Islet of Langerhans (tissue), 1 donor: ENCODE data around the gene EXOSC9.
A peak's percentile ranks its signal among the peaks of the same experiment; 100 is the strongest.

Experiments used
- FAIRE-seq: peaks from one replicate; lab custom pipeline; 2011; peaks lifted over from hg19 to GRCh38; lab: Jason Lieb, UNC

Gene EXOSC9

DNA sequence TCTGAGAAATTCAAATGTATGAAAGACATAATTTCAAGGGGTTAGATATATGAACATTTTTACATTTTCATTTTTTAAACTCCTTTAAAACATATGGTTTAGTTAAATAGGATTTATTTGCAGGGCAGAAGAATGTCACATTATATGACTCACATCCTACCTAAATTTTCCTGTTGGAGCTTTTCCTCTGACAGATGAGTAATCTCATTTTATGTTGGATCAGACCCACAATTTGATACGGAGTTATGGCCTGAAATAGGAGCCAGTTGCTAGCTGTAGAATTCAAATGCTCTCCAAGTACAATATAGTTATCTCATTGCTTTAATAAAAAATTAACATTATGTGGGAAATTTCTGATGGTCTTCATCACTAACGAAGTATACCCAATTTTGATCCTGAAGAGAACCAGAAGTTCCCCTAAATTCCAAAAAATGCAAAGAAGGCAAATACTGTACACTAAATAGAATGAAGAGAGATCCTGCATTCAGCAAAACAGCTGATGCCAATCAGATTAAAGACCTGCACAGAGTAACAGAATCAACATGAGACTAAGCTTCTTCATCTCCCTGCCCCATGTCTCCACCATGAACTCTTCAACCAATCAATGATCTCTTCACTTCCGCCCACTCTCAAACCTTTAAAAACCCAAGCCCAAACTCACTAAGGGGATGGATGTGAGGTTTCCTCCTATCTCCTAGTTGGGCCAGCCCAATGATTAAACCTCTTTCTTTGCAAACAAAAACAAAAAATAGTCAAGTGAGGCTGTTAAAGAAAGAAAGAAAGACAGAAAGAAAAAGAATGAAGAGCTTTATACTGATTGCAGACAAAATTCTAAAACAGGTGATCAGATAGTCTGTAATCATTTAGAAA, 10.9 kb upstream of the EXOSC9 start:
- no peak for FAIRE-seq

DNA sequence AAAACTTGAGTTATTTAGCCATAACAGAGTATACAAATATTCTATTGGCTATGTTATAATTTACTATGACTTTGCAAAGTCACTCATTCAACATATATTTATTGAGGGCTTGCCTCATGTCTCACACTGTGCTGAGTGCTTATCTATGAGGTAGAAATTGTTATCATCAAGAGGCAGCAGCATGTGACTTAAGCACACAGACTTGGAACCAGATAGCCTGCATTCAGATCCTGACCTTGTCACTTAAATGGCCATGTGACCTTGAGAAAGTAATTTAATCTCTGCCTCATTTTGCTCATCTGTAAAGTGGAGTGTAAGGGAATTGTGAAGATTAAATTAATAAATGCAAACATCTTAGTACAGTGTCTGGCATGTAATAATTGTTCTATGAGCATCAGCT, 10.1 kb upstream of the EXOSC9 start:
- no peak for FAIRE-seq

DNA sequence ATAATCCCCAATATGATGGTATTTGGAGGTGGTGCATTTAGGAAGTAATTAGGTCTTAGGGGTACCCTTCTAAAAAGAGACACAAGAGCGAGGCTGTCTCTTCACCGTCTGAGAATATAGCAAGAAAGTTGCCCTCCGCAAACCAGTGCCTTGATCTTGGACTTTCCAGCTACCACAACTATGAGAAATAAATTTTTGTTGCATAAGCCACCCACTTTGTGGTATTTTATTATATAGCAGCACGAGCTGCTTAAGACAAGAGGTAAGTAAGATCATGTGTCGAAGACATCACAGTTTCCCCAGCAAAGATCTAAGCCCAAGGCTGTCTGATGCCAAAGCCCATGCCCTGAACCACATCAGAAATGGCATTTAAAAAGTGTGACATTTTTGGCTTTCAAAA, 9.6 kb upstream of the EXOSC9 start:
- FAIRE-seq, result no peak

DNA sequence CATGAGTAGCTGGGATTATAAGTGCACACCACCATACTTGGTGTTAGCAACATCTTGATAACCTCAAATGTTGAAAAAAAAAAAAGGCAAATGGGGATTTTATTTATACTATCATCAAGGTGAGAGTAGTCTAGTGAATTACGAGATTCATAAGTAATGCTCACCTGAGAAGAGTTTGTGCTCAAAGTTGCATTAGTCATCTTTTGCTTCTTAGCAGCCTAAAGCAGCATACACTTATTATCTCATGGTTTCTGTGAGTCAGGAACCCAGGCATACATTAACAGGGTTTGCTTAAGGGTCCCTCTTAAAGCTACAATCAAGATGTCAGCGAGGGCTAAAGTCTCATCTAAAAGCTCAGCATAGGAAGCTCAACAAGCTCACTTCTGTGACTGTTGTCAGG, 8.2 kb upstream of the EXOSC9 start:
- no peak for FAIRE-seq

DNA sequence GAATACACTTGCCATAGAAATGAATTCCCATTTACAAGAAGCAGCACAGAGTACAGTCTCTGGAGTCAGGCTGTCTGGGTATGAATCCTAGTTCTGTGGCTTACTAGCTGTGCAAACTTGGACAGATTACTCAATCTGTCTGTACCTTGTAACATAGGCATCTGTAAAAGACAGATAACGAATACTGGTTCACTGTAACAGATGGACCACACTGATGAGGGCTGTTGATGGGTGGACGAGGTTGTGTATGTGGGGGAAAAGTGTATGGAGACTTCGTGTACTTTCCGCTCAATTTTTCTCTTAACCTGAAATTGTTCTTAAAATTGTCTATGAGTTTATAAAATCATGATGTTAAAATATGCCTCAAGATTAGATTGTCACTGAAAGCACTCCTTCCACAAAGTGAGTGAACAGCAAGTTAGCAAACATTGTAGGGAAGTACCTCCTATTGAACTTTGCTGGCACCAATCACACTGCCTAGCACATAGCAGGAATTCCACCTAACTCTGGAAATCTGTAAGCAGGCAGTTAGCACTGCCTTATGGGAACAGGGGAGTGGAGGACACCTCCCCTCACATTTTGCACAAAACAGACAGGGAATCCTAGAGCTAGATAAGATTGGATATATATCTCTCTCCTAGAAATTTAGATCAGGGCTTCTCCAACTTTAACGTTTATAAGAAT, 6.5 kb upstream of the EXOSC9 start:
- no peak for FAIRE-seq

DNA sequence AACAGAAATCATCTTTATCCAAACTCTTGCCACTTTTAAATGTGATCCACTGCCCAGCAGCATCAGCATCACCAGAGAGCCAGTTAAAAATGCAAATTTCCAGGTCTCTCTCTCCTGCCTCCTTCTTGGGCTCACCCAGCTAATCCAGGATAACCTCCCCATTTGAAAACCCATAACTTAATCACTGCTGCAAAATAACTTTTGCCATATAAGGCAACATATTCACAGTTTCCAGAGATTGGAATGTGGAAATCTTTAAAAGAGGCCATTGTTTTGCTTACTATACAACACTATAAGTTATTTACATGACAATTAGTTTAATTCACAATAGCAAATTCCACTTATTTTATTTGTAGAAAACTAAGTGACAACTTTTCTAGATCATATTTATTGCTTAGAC, 4.8 kb upstream of the EXOSC9 start:
- no peak for FAIRE-seq

DNA sequence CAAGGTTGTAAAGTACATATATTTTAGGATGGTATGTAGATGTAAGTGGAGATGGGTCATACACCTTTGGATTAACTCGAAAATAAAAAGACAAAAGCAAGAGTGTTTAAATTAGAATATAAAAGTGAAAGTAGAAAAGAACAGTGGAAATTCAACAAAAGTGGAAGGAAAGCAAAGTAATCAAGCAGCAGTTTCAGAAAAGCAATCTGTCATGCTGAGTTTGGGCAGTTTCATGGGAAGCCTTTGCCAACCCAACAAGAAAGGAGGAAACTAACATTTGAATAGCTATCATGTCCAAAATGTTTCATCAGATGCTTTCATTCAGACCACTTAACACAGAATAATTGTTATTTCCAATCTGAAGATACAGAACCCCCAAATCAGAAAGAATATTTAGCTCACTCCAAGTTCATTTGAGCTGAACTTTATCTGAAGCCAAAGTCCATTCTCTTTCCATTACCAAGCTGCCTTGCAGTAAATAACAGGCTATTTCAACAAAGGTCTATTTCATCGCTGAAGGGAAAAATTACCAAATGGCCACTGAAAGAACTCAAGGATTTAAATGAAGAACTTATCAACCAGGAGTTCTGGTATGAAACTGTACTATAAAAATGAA, 1.8 kb upstream of the EXOSC9 start:
- FAIRE-seq, result no peak

DNA sequence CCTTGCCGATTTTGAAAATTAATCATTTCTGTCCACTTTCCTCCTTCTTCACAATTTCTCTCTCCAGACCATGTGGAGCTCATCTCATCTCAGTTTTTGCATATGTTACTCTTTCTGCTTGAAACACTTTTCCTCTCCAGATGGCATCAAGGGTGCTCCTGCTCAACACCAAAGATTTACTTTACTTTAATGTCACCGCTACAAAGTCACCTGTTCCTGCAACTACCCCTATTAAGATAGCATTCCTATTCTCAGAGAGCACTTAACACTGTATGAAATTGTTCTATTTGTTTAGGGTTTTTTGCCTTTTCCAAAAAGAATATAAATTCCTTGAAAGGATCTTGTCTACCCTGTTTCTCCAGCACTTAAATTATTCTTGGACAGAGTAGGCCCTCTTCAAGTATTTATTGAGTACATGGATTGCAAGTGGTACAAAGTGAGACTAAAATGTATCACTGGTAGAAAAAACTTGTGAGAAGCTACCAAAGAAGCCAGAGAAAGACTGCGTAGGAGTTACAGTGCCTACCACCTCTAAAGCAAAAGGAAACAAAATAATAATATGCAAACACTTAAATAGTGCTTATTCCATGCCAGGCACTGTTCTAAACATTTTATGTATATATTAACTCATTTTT, 1.1 kb upstream of the EXOSC9 start:
- no peak for FAIRE-seq

DNA sequence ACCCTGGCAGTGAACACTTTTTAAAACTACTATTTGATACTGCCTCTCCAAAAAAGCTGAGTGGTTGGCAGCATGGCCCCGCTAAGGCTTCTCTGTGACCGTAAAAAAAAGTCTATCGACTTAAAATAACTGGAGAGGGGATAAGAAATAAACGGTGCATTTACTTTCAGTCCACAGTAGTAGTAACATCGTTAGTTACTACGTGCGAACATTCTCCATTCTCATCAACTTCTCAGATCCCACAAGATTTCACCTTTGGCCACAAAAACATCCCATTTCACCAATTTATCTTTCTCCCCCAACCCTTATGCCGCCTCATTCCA, 524 bp upstream of the EXOSC9 start:
- FAIRE-seq, result no peak

DNA sequence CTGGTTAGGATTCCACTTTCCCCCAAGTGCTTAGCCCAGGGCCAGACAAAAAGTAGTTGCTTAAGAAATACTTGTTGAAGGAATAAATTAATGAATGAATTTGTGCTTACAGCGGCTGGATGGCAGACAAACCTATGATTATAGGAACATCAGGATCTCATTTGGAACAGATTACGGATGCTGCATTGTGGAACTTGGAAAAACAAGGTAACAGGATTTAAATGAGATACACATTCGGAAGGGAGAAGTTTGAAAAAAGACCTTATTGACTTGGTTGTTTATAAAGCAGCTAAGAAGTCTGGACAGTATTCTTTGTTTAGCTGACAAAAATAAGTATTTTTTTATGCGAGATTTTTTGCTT, 572 bp downstream of the EXOSC9 start:
- no peak for FAIRE-seq

DNA sequence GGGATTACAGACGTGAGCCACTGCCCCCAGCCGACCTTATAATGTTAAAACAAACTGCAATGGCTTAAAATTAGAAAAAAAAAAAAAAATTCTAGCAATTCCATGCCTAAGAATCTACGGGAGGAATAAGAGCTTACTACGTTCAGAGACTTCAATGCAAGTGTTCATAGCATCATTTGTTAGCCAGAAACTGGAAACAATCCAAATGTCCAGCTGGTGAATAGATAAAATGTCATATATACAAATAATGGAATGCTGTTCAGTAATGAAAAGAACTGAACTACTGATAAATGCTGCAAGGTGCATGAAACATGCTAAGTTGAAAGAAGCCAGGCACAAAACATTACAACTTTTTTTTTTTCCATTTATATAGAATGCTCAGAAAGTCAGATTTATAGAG, 5.3 kb downstream of the EXOSC9 start:
- FAIRE-seq, result no peak

DNA sequence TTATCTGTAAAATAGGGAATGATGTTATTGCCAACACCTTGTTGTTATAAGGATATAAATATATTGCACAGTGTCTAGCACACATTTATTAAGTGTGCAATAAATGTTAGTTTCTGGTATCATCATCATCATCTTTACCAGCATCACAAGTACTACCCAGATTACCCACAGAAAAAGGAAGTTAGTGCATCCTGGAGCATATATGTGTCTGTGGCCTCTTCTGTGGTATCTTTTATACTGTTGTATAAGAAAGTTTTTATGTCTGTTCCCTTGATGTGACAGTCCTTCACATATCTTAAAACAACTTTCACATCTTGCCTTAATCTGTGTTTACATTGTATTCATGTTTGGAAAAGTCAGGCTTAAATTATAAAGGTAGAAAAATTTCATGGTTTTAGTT, 10.0 kb downstream of the EXOSC9 start:
- FAIRE-seq, result no peak

DNA sequence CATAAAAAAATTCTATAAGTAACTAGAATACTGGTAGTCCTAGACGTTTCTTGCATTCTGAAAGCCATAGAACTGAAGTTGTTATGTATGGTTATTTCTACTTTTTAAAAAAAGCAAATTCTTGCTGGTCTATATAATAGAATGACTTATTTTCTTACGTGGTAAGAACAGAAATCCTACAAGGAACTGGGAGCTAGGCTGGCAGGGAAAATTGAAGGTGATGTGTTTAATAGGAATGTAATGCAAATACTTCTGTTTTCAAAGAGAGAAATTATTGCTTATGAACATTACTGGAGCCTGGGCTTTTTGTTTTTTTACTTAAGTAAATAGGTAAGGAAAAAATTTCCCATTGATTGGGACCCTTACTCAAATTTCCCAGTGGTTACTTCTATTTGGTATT, 13.6 kb downstream of the EXOSC9 start:
- no peak for FAIRE-seq

DNA sequence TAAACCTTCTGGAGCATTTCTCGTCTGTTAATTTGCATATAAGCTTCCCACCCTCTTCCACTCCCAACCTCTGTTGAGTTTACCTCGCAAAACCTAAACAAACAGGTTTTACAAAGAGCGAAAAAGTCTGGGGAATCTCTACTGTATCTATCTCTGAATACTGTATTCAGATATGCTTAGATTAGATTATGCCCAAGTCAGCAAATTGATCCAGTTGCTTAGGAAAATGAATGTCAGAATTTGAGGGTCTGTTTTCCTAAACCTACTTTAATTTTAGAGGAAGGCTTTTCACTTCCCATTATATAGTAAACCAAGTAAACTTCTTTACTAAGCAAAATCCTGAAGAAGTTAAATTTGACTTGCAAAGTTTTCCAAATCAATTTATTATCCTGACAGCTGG, 15.9 kb downstream of the EXOSC9 start:
- no peak for FAIRE-seq

DNA sequence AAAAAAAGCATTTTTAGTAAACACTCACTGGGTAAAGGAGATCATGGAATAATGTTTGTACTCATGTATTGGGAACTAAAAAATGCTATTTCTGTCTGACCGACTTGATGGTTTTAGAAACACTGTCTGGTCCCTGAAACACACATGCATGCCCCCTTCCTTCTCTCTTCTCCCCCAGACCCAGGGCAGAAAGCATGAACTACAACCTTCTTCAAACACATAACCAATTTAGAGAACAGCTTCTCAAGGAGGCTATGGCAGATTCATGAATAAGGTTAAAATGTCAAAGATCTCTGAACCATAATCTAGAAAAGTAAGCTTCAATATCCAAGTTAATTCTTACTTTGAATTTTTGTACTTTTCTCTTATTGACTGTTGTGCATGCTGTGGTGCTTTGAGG, 16.6 kb downstream of the EXOSC9 start:
- no peak for FAIRE-seq

DNA sequence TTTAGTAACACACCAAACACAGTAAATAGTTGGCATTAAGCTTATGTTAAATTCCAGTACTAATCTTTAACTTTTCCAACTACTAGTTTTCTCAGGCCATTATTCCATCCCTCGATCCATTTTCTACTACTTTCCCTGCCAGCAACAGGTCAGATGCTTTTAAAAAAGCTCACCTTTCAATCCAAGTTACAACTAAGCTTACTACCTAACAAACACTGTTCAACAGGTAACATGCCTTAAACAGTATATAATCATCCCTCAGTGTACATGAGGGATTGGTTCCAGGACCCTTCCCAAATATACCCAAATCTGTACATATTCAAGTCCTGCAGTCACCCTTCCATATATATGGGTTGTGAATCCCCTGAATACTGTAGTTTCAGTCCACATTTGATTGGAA, 17.1 kb downstream of the EXOSC9 start:
- FAIRE-seq, result no peak

DNA sequence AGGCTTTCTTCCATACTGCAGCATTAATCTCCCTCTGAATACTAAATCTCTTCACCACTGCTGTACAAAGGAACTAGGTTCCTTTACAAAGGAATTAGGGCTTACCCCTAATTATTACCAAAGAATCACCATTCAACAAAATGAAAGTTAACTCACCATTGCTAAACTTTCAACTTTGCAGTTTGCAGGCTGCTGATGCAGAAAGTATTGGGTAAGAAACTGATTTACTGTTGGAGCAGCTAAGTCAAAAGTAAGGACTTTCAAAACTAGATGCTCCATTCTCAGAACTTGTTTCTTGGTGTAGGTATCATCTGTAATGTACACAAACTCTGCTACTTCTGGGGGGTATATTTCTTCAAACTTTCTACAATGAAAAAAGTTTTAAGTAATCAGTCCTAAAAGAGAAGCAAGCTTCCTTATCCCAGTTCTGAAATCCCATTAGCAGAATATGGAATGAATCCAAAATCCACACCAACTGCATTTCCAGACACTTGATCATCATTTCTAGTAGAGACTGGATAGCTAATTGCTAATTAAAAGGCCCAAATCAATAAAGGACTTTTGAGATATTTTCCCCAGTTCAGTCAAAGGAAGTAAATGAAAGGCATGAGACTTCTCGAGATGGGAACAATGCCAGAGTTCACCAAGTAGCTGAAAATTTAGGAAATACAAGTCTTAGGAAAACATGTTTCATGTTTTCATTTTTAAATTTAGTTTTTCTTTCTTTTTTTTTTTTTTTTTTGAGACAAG, 18.3 kb downstream of the EXOSC9 start:
- no peak for FAIRE-seq

DNA sequence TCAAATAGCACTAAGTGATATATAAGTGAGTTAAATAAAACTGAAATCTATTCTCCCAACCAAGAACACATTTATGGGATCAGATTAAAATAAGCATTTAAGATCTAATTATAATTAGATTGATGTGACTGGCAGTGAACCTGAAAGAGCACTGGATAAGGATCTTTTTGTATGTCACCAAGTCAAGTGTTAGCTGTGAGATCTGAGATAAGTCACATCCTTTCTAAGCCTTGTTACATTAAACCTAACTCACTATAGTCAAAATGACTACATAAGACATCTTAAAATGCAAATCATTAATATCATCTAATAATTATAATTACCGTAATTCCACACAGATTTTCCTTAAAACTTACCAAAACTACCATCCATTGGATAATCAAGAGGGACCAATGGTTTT, 20.9 kb downstream of the EXOSC9 start:
- FAIRE-seq, result no peak

DNA sequence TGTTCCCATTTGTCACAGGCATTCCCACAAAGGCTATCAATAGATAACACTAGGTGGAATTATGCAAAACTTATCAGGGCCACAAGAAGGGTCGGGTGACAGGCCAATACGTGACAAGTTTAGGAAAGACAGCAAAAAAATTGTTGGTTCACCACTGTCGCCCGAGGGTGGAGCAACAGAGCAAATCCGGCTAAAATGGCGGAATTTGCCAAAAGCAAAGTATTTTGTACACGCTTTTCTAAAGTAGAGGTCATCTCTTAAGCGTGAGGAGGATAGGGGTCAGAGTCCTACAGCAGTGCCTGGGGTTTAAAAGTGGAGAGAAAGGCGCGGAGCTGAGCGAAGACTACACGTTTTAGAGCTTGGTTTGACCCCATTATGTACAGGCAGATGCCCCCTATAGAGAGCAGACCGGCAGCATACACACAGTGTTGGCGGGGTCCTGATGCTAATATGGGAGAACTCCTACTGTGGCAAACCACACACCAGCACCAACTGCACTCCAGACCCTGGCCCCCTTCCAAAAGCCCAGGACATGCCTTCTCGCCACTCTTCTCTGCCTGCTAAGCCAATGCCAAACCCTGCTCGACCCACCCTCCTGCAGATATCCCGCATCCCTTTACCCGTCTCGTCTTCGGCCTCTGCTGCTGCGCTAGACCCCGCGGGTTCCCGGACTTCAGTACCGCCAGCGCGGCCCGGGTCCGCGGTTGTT, 21.8 kb downstream of the EXOSC9 start:
- FAIRE-seq, result no peak

DNA sequence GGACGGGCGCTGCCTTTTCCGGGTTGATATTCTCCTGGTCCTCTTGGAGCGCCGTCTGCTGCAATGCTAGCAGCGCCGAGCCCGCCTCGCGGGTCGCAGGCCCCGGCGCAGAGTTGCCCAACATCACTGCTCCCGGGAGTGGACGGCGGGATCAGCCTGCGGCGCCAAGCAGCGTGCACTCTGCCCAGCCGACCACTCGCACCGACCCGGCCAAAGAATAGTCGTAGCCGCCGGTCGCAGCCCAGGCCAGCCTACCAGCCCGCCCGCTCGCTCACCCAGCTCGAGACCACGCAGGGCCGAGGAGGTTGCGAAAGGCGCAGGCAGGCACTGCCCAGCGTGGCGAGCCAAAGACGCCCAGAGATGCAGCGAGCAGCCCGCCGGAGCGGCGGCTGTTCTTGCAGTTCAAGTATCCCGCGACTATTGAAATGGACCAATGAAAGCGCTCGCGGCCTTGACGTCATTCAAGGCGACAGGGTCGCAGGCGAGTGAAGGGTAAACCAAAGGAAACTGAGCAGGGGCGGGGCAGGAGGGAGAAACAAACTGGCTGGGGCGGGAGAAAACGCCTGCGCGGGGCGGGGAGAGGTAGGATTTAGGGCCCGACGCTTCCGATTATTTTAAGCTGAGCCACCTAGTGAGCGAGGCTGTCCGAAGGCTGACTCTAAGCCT, 22.5 kb downstream of the EXOSC9 start, which contains the start of gene CCNA2:
Gene CCNA2 (minus strand): TSS at position 379 of the 666 bp plus-strand sequence. CDS start 255 bp downstream, at position 124.
- peak; percentile 96 for FAIRE-seq

DNA sequence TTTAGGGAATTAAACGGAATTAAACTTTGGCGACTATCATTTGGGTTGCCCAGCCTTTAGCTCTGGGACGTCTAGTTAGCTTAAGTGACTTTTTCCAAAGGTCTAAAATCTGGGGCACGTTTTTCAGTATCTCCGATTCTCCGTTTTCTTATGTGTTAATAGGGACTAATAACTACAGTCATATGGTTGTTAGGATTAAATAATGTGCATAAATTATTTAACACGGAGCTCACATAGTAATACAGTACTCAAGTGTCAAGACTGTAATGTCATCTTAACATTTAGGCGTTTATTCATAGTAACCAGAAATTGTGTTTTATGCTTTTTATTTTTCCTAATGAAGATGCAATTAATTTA, 23.0 kb downstream of the EXOSC9 start:
- FAIRE-seq, result peak; percentile 71
